GM12878 (cell line): ENCODE measurements around the gene NPIPA3. TPM values are rescaled to one million over a fixed set of nuclear protein-coding genes. Genes with fewer than 3 reads are reported as not detected.
"Not testable (repeated sequence)": the region's sequence is repeated elsewhere in the genome, so short reads cannot be mapped to it uniquely, and the experiment has no call there.

Experiments used
- ATAC-seq: fragments of 200-7000 bp; cut with Tn5 transposase; 3 replicates; pipeline ENCODE4 v1.9.1; 2020; ENCODE audit warnings: mild to moderate bottlenecking, moderate library complexity
- BruUV-seq: library from RNA; stranded (reverse); fragments of 400-500 nt; replicated peaks from 2 replicates; lab custom pipeline; 2021; lab: Mats Ljungman, UMichigan
- CTCF ChIA-PET: fragments of 300-600 bp; sonication (Branson Sonifier 250); formaldehyde crosslinking; extraction: SDS; loops from one replicate; lab custom pipeline; 2021; ENCODE audit warnings: inconsistent platforms; lab: Yijun Ruan, JAX
- POLR2A ChIA-PET: fragments of 350-600 bp; formaldehyde crosslinking; extraction: SDS; loops from one replicate; lab custom pipeline; 2021; ENCODE audit warnings: inconsistent platforms; lab: Charles Lee
- RAD21 ChIA-PET: fragments of 300-600 bp; sonication (Branson Sonifier 250); formaldehyde crosslinking; loops from one replicate; lab custom pipeline; 2023; ENCODE audit warnings: antibody characterized with exemption; ENCODE audit not compliant: unreplicated experiment; lab: Charles Lee
- SMC1A ChIA-PET: fragments of 300-600 bp; sonication (Branson Sonifier 250); formaldehyde crosslinking; loops from one replicate; lab custom pipeline; 2023; ENCODE audit not compliant: unreplicated experiment, uncharacterized antibody; lab: Charles Lee
- DNase-seq: peaks from one replicate; pipeline ENCODE4 v3.0.0-alpha.2; 2011; ENCODE audit warnings: low read depth, low spot score
- FAIRE-seq: peaks from 3 replicates; lab custom pipeline; 2011; peaks lifted over from hg19 to GRCh38; lab: Jason Lieb, UNC
- H2AFZ ChIP-seq: 2 replicates; pipeline ENCODE4 v1.6.0; 2011; ENCODE audit warnings: low read depth, low read length, control low read depth; ENCODE audit not compliant: control insufficient read depth
- H3K27ac ChIP-seq: 2 replicates; pipeline ENCODE4 v1.5.1; 2011; ENCODE audit warnings: control low read depth; ENCODE audit not compliant: control insufficient read depth, insufficient read depth
- H3K27me3 ChIP-seq, 2 experiments: replicated peaks in 1 of 2; 2 replicates each; pipeline versions ENCODE4 v1.6.0 to v1.6.1; 2011; ENCODE audit warnings: low read length in 1 of 2; ENCODE audit not compliant: control insufficient read depth in 2 of 2, insufficient read depth in 2 of 2
- H3K36me3 ChIP-seq, 2 experiments: 2 replicates each; pipeline ENCODE4 v1.5.1; 2011; ENCODE audit warnings: low read length in 1 of 2; ENCODE audit not compliant: control insufficient read depth in 2 of 2, insufficient read depth in 2 of 2
- H3K4me1 ChIP-seq: 2 replicates; pipeline ENCODE4 v1.6.1; 2011; ENCODE audit warnings: mild to moderate bottlenecking, low read length, moderate library complexity, mixed read lengths; ENCODE audit not compliant: control insufficient read depth, insufficient read depth
- H3K4me2 ChIP-seq: 2 replicates; pipeline ENCODE4 v1.6.0; 2011; ENCODE audit warnings: control low read depth; ENCODE audit not compliant: control insufficient read depth, insufficient read depth
- H3K4me3 ChIP-seq: fragments of 200-600 bp; sonication (generic); 2 replicates; pipeline ENCODE4 v1.5.1; 2016
- H3K79me2 ChIP-seq: 2 replicates; pipeline ENCODE4 v1.6.0; 2011; ENCODE audit warnings: low read length; ENCODE audit not compliant: control insufficient read depth, insufficient read depth
- H3K9ac ChIP-seq: 2 replicates; pipeline ENCODE4 v1.8.0; 2011; ENCODE audit warnings: low read length, control low read depth, mixed read lengths; ENCODE audit not compliant: control insufficient read depth, insufficient read depth
- H3K9me3 ChIP-seq: replicated peaks from 3 replicates; pipeline ENCODE4 v1.5.1; 2011; ENCODE audit warnings: mild to moderate bottlenecking, low read length; ENCODE audit not compliant: control insufficient read depth, insufficient read depth
- H4K20me1 ChIP-seq: 2 replicates; pipeline ENCODE4 v1.6.0; 2011; ENCODE audit not compliant: control insufficient read depth, insufficient read depth
- MTA2 ChIP-seq: fragments of 450-650 bp; IDR thresholded peaks from 2 replicates; pipeline ENCODE4 v1.6.1; 2016; ENCODE audit warnings: low read depth, mild to moderate bottlenecking, moderate library complexity
- NFIC ChIP-seq: IDR thresholded peaks from 2 replicates; pipeline ENCODE4 v1.6.1; 2012; ENCODE audit warnings: low read depth, mild to moderate bottlenecking, inconsistent platforms, low read length, moderate library complexity
- NFXL1 ChIP-seq: fragments of 450-650 bp; IDR thresholded peaks from 2 replicates; pipeline ENCODE4 v1.6.1; 2017; ENCODE audit warnings: antibody characterized with exemption, mild to moderate bottlenecking, borderline replicate concordance
- STAT3 ChIP-seq: IDR thresholded peaks from 2 replicates; pipeline ENCODE4 v1.6.1; 2011; ENCODE audit warnings: low read depth, low read length, improper control_type of control experiment
- WRNIP1 ChIP-seq: IDR thresholded peaks from 2 replicates; pipeline ENCODE4 v1.6.1; 2011; ENCODE audit warnings: low read depth, low read length, improper control_type of control experiment, borderline replicate concordance
- WGBS: methylation state at CpG from one replicate; pipeline ENCODE4 v1.1.6; 2016; ENCODE audit warnings: low lambda C conversion rate; ENCODE audit not compliant: insufficient replicate concordance, insufficient coverage; ENCODE audit errors: missing lambda C conversion rate; 5-methylcytosine and 5-hydroxymethylcytosine counted together
- in situ Hi-C: fragments of 300-500 bp; cut with MboI; formaldehyde crosslinking; loops from 9 replicates; pipeline ENCODE4 v1.14.3; 2018; ENCODE audit warnings: mixed read lengths
- intact Hi-C: fragments of 100-400 bp; cut with micrococcal nuclease; formaldehyde crosslinking; loops from one replicate; pipeline ENCODE4 v1.14.2; 2022; ENCODE audit not compliant: unreplicated experiment
- polyA plus RNA-seq, 11 experiments: library from polyadenylated mRNA; depleted of rRNA in 4 of 11; unstranded in 6 of 11; stranded (reverse) in 5 of 11; fragments of >200 nt; fragmentation: Nextera tagmentation in 4 of 11; fragmentation: Illumina TruSeq in 1 of 11; extraction: Ambion mirVana in 4 of 11; extraction: Trizol in 1 of 11; gene quantifications; 1 replicate in 1 of 11; 2 replicates in 10 of 11; pipeline versions ENCODE4 v1.2.1 to v1.2.3, GENCODE V29; 2011 to 2016; ENCODE audit warnings: inconsistent platforms in 2 of 11, missing spikeins in 2 of 11, low read depth in 1 of 11
- total RNA-seq, 4 experiments: library from RNA; depleted of rRNA in 3 of 4; stranded (reverse); fragments of >200 nt in 3 of 4; fragmentation: Illumina TruSeq in 1 of 4; extraction: Trizol in 1 of 4; gene quantifications; 2 replicates each; pipeline versions ENCODE4 v1.2.1 to v1.2.3, GENCODE V29; 2013 to 2021

The NPIPA3 gene
- total and polyA plus RNA-seq, 10 of the 15 experiments (the other 5 are each of a cell fraction or from before 2014, with no cell fraction given), result 0.37 to 1.4 (median 0.85) TPM; not detected in 1

- H3K27ac ChIP-seq, result no peak overlapping the region
- no peak overlapping the region for H3K4me3 ChIP-seq
- WGBS, result 64% methylated on average over 11 of the region's 11 CpGs
- no peak overlapping the region for H3K9ac ChIP-seq
- in situ Hi-C loops, result no loop called here
- no TSS peak for BruUV-seq
- no peaks in the 10 kb centered on the region for H3K4me1 ChIP-seq
- ChIA-PET POLR2A (no interaction called here), SMC1A (no interaction called here), CTCF (no interaction called here), RAD21 (no interaction called here)
- no peaks in the 10 kb centered on the region for H3K79me2 ChIP-seq
- no peak for DNase-seq
- no peaks in the 10 kb centered on the region for H3K27me3 ChIP-seq
- intact Hi-C loops, result no loop called here
- no peak for ATAC-seq
- no peak overlapping the region for H2AFZ ChIP-seq
- TF ChIP-seq MTA2 (no peak), NFXL1 (no peak), WRNIP1 (no peak), STAT3 (no peak), NFIC (no peak)
- H3K9me3 ChIP-seq, result no peaks in the 10 kb centered on the region
- H3K4me2 ChIP-seq, result no peak overlapping the region
- H4K20me1 ChIP-seq, result no peaks in the 10 kb centered on the region
- no peak for FAIRE-seq
- no peaks in the 10 kb centered on the region for H3K36me3 ChIP-seq
Measured at GRCh38 chr16:14678748-14679497, 24.3 kb upstream of the NPIPA3 start.

GRCh38 chr16:14680396-14680795 is 22.8 kb upstream of the NPIPA3 start:
- H3K4me1 ChIP-seq, ATAC-seq, H2AFZ ChIP-seq, H3K4me2 ChIP-seq, DNase-seq, H4K20me1 ChIP-seq, BruUV-seq, H3K9ac ChIP-seq, CTCF ChIA-PET, SMC1A ChIA-PET, H3K79me2 ChIP-seq, intact Hi-C loops, H3K27ac ChIP-seq, RAD21 ChIA-PET, H3K4me3 ChIP-seq, POLR2A ChIA-PET, H3K27me3 ChIP-seq, H3K36me3 ChIP-seq, H3K9me3 ChIP-seq, FAIRE-seq, in situ Hi-C loops: not testable (repeated sequence)
- WGBS, result 61% methylated on average over 7 of the region's 7 CpGs
